Coronary artery (tissue), 2 donors: ENCODE measurements around the gene PPFIBP2.
A peak's percentile ranks its signal among the peaks of the same experiment; 100 is the strongest.

Experiments used
- DNase-seq: peaks from one replicate; pipeline ENCODE4 v3.0.0-alpha.2; 2017; ENCODE audit warnings: low spot score
- H3K27ac ChIP-seq, 2 donors: fragments of 200-600 bp; sonication (generic); one replicate each; pipeline ENCODE4 v1.5.1; 2016 to 2019
- H3K4me3 ChIP-seq: fragments of 200-600 bp; sonication (generic); 2 replicates; pipeline ENCODE4 v1.5.1; 2016; ENCODE audit warnings: mild to moderate bottlenecking, moderate library complexity
- CTCF ChIP-seq: fragments of 200-600 bp; sonication (generic); IDR thresholded peaks from one replicate; pipeline ENCODE4 v1.5.1; 2019; ENCODE audit warnings: antibody characterized with exemption

PPFIBP2 gene

GRCh38 chr11:7547687-7548086 is 33.9 kb downstream of the PPFIBP2 start:
- TF ChIP-seq CTCF, result no peak
- no peak for DNase-seq

GRCh38 chr11:7548659-7549274 is 35.0 kb downstream of the PPFIBP2 start:
- Histone ChIP-seq H3K4me3 (no peak overlapping the region), H3K27ac (no peak overlapping the region)
- TF ChIP-seq CTCF, result no peak
- DNase-seq, result no peak

More at GRCh38 chr11:7547687-7548086, 33.9 kb downstream of the PPFIBP2 start:
- H3K4me3 ChIP-seq, result no peak overlapping the region
- no peak overlapping the region for H3K27ac ChIP-seq

- Histone ChIP-seq H3K4me3 (no peak overlapping the region), H3K27ac (no peak overlapping the region)
- no peak for TF ChIP-seq CTCF
- DNase-seq, result no peak
Observed at GRCh38 chr11:7549681-7550080, 35.9 kb downstream of the PPFIBP2 start.

- TF ChIP-seq CTCF, result no peak
- no peak for DNase-seq
- Histone ChIP-seq H3K4me3 (no peak overlapping the region), H3K27ac (no peak overlapping the region)
Observed at GRCh38 chr11:7551571-7551970, 37.8 kb downstream of the PPFIBP2 start.

- no peak for TF ChIP-seq CTCF
- no peak for DNase-seq
- Histone ChIP-seq H3K4me3 (no peak overlapping the region), H3K27ac (no peak overlapping the region)
Observed at GRCh38 chr11:7552666-7553065, 38.9 kb downstream of the PPFIBP2 start.

- TF ChIP-seq CTCF, result no peak
- no peak overlapping the region for H3K27ac ChIP-seq
- H3K4me3 ChIP-seq, result no peak overlapping the region
- peak; percentile 28 for DNase-seq
Observed at GRCh38 chr11:7555052-7555699, 41.4 kb downstream of the PPFIBP2 start.

GRCh38 chr11:7558046-7558445 is 44.2 kb downstream of the PPFIBP2 start:
- TF ChIP-seq CTCF, result no peak
- DNase-seq, result no peak
- no peak overlapping the region for H3K27ac ChIP-seq
- H3K4me3 ChIP-seq, result no peak overlapping the region
